Mesothelial cell of epicardium (in vitro differentiated cells): ENCODE measurements around the gene CCDC61. TPM values are rescaled to one million over a fixed set of nuclear protein-coding genes. Genes with fewer than 3 reads are reported as not detected.

Source experiments
- DNase-seq, 2 experiments: peaks; one replicate each; pipeline ENCODE4 v3.0.0; 2021; ENCODE audit warnings: low spot score in 2 of 2; ENCODE audit not compliant: unreplicated experiment in 2 of 2
- H3K27ac Mint-ChIP-seq: 2 replicates; pipeline ENCODE4 v1.8.0; 2021; ENCODE audit warnings: mixed read lengths
- H3K27me3 Mint-ChIP-seq: 2 replicates; pipeline ENCODE4 v1.8.0; 2021; ENCODE audit warnings: low read depth, mixed read lengths
- H3K36me3 Mint-ChIP-seq: 2 replicates; pipeline ENCODE4 v1.8.0; 2021; ENCODE audit warnings: mixed read lengths
- H3K4me1 Mint-ChIP-seq: 2 replicates; pipeline ENCODE4 v1.8.0; 2021; ENCODE audit warnings: mixed read lengths
- H3K4me3 Mint-ChIP-seq: 2 replicates; pipeline ENCODE4 v1.8.0; 2021; ENCODE audit warnings: mild to moderate bottlenecking, moderate library complexity, mixed read lengths
- H3K9me3 Mint-ChIP-seq: 2 replicates; pipeline ENCODE4 v1.8.0; 2021; ENCODE audit warnings: mixed read lengths
- total RNA-seq: library from RNA; stranded (reverse); gene quantifications from 3 replicates; pipeline ENCODE4 v1.2.1, GENCODE V29; 2021
- TF ChIP-seq, protein P1 (sequence below): fragments of 200-600 bp; sonication (generic); IDR thresholded peaks from one replicate; pipeline ENCODE4 v1.5.0; 2021; ENCODE audit warnings: antibody characterized with exemption; ENCODE audit not compliant: unreplicated experiment

The CCDC61 gene
- total RNA-seq, 1 donor from 2014 or later = 22.3 TPM

DNA sequence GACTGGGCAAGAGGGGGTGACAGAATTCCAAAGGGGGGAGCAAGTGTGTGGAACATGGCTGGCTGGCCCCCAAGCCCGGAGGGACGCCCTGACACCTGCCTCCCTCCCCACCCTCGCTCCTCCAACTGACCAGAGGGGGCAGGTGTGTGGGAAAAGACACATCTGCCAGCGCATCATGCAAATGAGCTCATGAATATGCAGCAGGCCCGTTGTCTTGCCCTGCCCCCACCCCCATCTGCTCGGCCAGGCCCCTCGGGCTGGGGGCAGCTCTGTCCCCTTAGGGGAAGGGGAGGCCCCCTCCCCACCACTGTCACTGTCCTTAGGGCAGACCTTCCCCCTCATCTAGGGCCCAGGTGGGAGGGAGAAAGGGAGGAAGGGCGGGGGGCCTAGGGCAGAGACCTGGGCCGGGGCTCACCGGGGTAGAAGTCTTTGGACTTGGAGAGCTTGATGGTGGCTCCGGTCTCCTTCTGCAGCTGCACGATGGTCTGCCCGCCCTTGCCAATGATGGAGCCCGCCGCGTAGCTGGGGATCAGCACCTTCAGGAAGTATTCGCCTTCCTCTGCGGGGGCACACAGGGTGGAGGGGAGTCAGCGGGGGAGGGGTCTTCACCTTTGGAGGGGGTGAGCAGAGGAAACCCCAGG, 34.6 kb upstream of the CCDC61 start:
- no peak overlapping the region for H3K4me3 Mint-ChIP-seq
- TF ChIP-seq, protein P1, sequence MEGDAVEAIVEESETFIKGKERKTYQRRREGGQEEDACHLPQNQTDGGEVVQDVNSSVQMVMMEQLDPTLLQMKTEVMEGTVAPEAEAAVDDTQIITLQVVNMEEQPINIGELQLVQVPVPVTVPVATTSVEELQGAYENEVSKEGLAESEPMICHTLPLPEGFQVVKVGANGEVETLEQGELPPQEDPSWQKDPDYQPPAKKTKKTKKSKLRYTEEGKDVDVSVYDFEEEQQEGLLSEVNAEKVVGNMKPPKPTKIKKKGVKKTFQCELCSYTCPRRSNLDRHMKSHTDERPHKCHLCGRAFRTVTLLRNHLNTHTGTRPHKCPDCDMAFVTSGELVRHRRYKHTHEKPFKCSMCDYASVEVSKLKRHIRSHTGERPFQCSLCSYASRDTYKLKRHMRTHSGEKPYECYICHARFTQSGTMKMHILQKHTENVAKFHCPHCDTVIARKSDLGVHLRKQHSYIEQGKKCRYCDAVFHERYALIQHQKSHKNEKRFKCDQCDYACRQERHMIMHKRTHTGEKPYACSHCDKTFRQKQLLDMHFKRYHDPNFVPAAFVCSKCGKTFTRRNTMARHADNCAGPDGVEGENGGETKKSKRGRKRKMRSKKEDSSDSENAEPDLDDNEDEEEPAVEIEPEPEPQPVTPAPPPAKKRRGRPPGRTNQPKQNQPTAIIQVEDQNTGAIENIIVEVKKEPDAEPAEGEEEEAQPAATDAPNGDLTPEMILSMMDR = no peak
- H3K27me3 Mint-ChIP-seq = peaks cover 75% of the 10 kb centered on the region
- no peaks in the 10 kb centered on the region for H3K9me3 Mint-ChIP-seq
- no peak overlapping the region for H3K27ac Mint-ChIP-seq
- no peaks in the 10 kb centered on the region for H3K36me3 Mint-ChIP-seq
- peaks cover 1% of the 10 kb centered on the region for H3K4me1 Mint-ChIP-seq
- DNase-seq = no peak

DNA sequence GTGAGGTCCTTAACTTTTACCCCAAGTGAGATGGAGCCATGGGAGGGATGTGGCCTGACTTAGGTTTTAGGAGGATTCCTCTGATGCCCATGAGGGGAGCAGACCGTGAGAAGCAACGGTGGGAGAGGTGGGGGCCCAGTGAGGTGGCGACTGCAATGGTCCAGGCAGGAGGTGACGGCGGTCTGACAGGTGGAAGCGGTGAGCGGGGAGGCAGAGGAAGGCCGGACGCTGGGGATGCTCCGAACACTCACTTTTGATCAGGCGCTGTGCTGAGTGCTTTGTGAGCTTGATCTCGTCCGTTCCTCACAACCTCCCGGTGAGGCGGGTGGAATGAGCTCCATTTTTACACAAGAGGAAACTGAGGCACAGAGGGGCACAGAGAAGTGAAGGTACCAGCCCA, 33.2 kb upstream of the CCDC61 start:
- H3K4me1 Mint-ChIP-seq = peaks cover 1% of the 10 kb centered on the region
- H3K27me3 Mint-ChIP-seq = peaks cover 78% of the 10 kb centered on the region
- H3K36me3 Mint-ChIP-seq = no peaks in the 10 kb centered on the region
- H3K4me3 Mint-ChIP-seq = no peak overlapping the region
- H3K9me3 Mint-ChIP-seq = no peaks in the 10 kb centered on the region
- TF ChIP-seq, protein P1 = no peak
- no peak for DNase-seq
- no peak overlapping the region for H3K27ac Mint-ChIP-seq

DNA sequence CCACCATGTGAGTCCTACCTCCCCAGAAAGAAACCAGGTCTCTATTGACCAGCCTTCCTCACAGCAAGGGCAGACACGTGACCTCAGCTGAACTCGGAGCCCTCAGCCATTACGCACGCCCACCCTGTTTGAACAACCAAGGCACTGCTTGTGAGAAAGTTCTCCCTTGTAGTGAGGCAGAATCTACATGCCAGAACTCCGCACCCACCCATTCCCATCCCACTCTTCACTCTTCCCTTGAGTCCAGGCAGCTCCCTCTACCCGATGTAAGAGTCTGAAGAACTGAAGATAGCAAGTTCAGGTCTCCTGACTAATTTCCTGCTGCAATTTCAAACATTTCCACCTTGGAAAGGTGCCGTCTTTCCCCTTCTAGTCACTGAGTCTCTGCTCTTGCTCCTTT, 28.0 kb upstream of the CCDC61 start:
- Mint-ChIP-seq H3K27ac (no peak overlapping the region), H3K9me3 (no peaks in the 10 kb centered on the region), H3K4me3 (no peak overlapping the region), H3K27me3 (peaks cover 86% of the 10 kb centered on the region), H3K4me1 (no peaks in the 10 kb centered on the region), H3K36me3 (no peaks in the 10 kb centered on the region)
- TF ChIP-seq, protein P1 = no peak
- no peak for DNase-seq

DNA sequence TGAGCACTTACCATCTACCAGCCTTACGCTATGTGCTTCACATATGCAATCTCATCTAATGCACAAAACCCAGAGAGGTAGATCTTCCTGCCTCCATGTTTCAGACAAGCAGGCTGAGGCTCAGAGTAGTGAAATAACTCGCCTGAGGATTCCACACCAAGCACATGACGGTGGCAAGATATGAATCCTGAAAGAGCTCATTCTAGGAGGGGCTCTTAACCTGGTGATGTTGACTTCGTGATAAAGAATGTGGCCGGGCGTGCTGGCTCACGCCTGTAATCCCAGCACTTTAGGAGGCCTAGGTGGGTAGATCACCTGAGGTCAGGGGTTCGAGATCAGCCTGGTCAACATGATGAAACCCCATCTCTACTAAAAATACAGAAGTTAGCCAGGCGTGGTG, 26.6 kb upstream of the CCDC61 start:
- DNase-seq = no peak
- TF ChIP-seq, protein P1 = no peak
- Mint-ChIP-seq H3K27ac (no peak overlapping the region), H3K4me3 (no peak overlapping the region), H3K27me3 (peaks cover 81% of the 10 kb centered on the region), H3K36me3 (no peaks in the 10 kb centered on the region), H3K4me1 (peaks cover 4% of the 10 kb centered on the region), H3K9me3 (no peaks in the 10 kb centered on the region)

DNA sequence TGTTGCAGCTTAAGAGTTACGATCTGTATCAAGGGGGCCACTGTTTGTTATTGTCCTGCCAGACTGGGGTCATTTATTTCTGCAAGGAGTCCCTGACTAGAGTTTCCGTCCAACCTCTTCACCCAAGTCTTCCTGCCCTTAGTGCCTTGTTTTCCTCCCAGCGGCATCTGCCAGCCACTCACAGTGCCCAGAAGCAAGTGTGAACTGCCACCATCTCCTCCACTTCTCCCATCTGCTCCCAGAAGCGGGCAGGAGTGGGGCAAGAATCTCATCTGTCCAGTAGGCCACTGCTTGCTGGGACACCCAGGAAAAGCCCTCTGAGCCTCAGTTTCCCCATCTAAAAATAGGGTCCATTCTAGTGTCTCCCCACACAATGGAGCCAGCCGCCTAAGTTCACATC, 25.6 kb upstream of the CCDC61 start:
- Mint-ChIP-seq H3K36me3 (no peaks in the 10 kb centered on the region), H3K4me3 (no peak overlapping the region), H3K4me1 (peaks cover 4% of the 10 kb centered on the region), H3K27me3 (peaks cover 84% of the 10 kb centered on the region), H3K9me3 (no peaks in the 10 kb centered on the region), H3K27ac (no peak overlapping the region)
- TF ChIP-seq, protein P1 = no peak
- no peak for DNase-seq
